Liver (tissue), 9 donors: Measurements from ENCODE around the gene TMEFF1. TPM values are rescaled to one million over a fixed set of nuclear protein-coding genes. Genes with fewer than 3 reads are reported as not detected.

Experiments used
- DNase-seq: peaks from one replicate; pipeline ENCODE4 v3.0.0-alpha.2; 2017; ENCODE audit warnings: low spot score
- H3K27ac ChIP-seq, 2 donors: one replicate each; pipeline ENCODE4 v1.7.0; 2013; ENCODE audit warnings: inconsistent platforms in 2 of 2, low read length in 2 of 2, control low read depth in 1 of 2, low read depth in 1 of 2, mild to moderate bottlenecking in 1 of 2
- H3K27me3 ChIP-seq, 4 donors: one replicate each; pipeline versions ENCODE4 v1.6.1 to v1.7.0; 2013; ENCODE audit warnings: low read length in 3 of 4, inconsistent platforms in 1 of 4, mild to moderate bottlenecking in 1 of 4, moderate library complexity in 1 of 4; ENCODE audit not compliant: control insufficient read depth in 4 of 4, insufficient read depth in 4 of 4
- H3K36me3 ChIP-seq, 4 donors: one replicate each; pipeline versions ENCODE4 v1.6.1 to v1.7.0; 2013; ENCODE audit warnings: low read length in 3 of 4, mild to moderate bottlenecking in 3 of 4, low read depth in 1 of 4, moderate library complexity in 1 of 4; ENCODE audit not compliant: control insufficient read depth in 4 of 4, insufficient read depth in 3 of 4
- H3K4me1 ChIP-seq, 4 donors: one replicate each; pipeline versions ENCODE4 v1.6.1 to v1.7.0; 2013; ENCODE audit warnings: low read length in 3 of 4, mild to moderate bottlenecking in 3 of 4, moderate library complexity in 1 of 4; ENCODE audit not compliant: control insufficient read depth in 4 of 4, insufficient read depth in 4 of 4
- H3K4me3 ChIP-seq, 3 donors: one replicate each; pipeline versions ENCODE4 v1.6.1 to v1.7.0; 2013; ENCODE audit warnings: low read length in 3 of 3, control low read depth in 1 of 3, low read depth in 1 of 3, mild to moderate bottlenecking in 1 of 3
- H3K9ac ChIP-seq, 2 donors: one replicate each; pipeline ENCODE4 v1.7.0; 2013; ENCODE audit warnings: low read length in 2 of 2, mild to moderate bottlenecking in 2 of 2, moderate library complexity in 2 of 2, control low read depth in 1 of 2, low read depth in 1 of 2
- H3K9me3 ChIP-seq, 4 donors: one replicate each; pipeline versions ENCODE4 v1.6.1 to v1.7.0; 2013; ENCODE audit warnings: low read length in 3 of 4; ENCODE audit not compliant: control insufficient read depth in 4 of 4
- ATF3 ChIP-seq: IDR thresholded peaks from 2 replicates; pipeline ENCODE4 v1.6.1; 2016; ENCODE audit warnings: antibody characterized with exemption
- CTCF ChIP-seq: fragments of 150-350 bp; IDR thresholded peaks from 2 replicates; pipeline ENCODE4 v1.5.1; 2017; ENCODE audit warnings: improper control_type of control experiment, low read depth, low read length; ENCODE audit not compliant: missing input control
- EGR1 ChIP-seq, 2 donors: IDR thresholded peaks; 2 replicates each; pipeline ENCODE4 v1.6.1; 2016 to 2018; ENCODE audit warnings: antibody characterized with exemption in 2 of 2, low read depth in 2 of 2
- FOXA2 ChIP-seq: IDR thresholded peaks from 2 replicates; pipeline ENCODE4 v1.6.1; 2016; ENCODE audit warnings: antibody characterized with exemption
- HNF4A ChIP-seq, 2 donors: conservative IDR thresholded peaks; 2 replicates each; pipeline ENCODE4 v1.6.1; 2016; ENCODE audit warnings: antibody characterized with exemption in 2 of 2, mild to moderate bottlenecking in 2 of 2
- HNF4G ChIP-seq: IDR thresholded peaks from 2 replicates; pipeline ENCODE4 v1.6.1; 2016; ENCODE audit warnings: antibody characterized with exemption
- JUND ChIP-seq, 2 donors: IDR thresholded peaks; 2 replicates each; pipeline ENCODE4 v1.6.1; 2016; ENCODE audit warnings: antibody characterized with exemption in 2 of 2
- NR2F2 ChIP-seq: IDR thresholded peaks from 2 replicates; pipeline ENCODE4 v1.6.1; 2016; ENCODE audit warnings: antibody characterized with exemption
- RAD21 ChIP-seq, 2 donors: IDR thresholded peaks; 2 replicates each; pipeline ENCODE4 v1.6.1; 2016; ENCODE audit warnings: antibody characterized with exemption in 2 of 2, mild to moderate bottlenecking in 2 of 2
- REST ChIP-seq: IDR thresholded peaks from 2 replicates; pipeline ENCODE4 v1.6.1; 2016; ENCODE audit warnings: antibody characterized with exemption, mild to moderate bottlenecking
- SP1 ChIP-seq: IDR thresholded peaks from 2 replicates; pipeline ENCODE4 v1.6.1; 2018; ENCODE audit warnings: antibody characterized with exemption, mild to moderate bottlenecking
- TAF1 ChIP-seq: conservative IDR thresholded peaks from 2 replicates; pipeline ENCODE4 v1.6.1; 2016; ENCODE audit warnings: antibody characterized with exemption, mild to moderate bottlenecking
- WGBS: extraction: QIAGEN DNeasy Blood & Tissue Kit; methylation state at CpG from one replicate; pipeline ENCODE4 v1.1.7; 2013; 5-methylcytosine and 5-hydroxymethylcytosine counted together
- polyA plus RNA-seq, 2 donors: library from polyadenylated mRNA; stranded (reverse) in 1 of 2; unstranded in 1 of 2; fragments of 200-250 nt in 1 of 2; fragments of >200 nt in 1 of 2; fragmentation: Nextera tagmentation in 1 of 2; extraction: Ambion mirVana in 1 of 2; gene quantifications; one replicate each; pipeline versions ENCODE4 v1.2.1 to v1.2.3, GENCODE V29; 2013 to 2015
- total RNA-seq, 2 donors: library from RNA; depleted of rRNA; stranded (reverse); fragments of >200 nt; gene quantifications; one replicate each; pipeline ENCODE4 v1.2.3, GENCODE V29; 2014
- donor health status: healthy.
- donor health status: healthy.
- donor health status: healthy.
- donor health status: healthy.
- donor health status: healthy.

The TMEFF1 gene
- total and polyA plus RNA-seq, 4 donors: not detected

GRCh38 chr9:100485196-100485595 is 12.2 kb downstream of the TMEFF1 start (continued):
- TF ChIP-seq CTCF: no peak
- TF ChIP-seq HNF4A (conservative IDR thresholded peaks at IDR 0.05): no peak
- TF ChIP-seq ATF3: no peak
- no peak for TF ChIP-seq RAD21 (IDR thresholded peaks at IDR 0.05)
- no peak for TF ChIP-seq TAF1

- 79% methylated on average over 10 of the region's 10 CpGs for WGBS
Observed at GRCh38 chr9:100486479-100487176, 13.7 kb downstream of the TMEFF1 start.

GRCh38 chr9:100488177-100488576 is 15.2 kb downstream of the TMEFF1 start:
- 93% methylated on average over 1 of the region's 1 CpG for WGBS
- H3K27me3 ChIP-seq: no peaks in the 10 kb centered on the region
- no peak for DNase-seq
- H3K4me1 ChIP-seq: no peaks in the 10 kb centered on the region
- H3K4me3 ChIP-seq: no peak overlapping the region
- H3K9me3 ChIP-seq: no peaks in the 10 kb centered on the region
- H3K36me3 ChIP-seq: no peaks in the 10 kb centered on the region
- H3K27ac ChIP-seq: no peak overlapping the region
- H3K9ac ChIP-seq: no peak overlapping the region
- TF ChIP-seq HNF4G: no peak
- TF ChIP-seq ATF3: no peak
- TF ChIP-seq REST: no peak
- TF ChIP-seq NR2F2: no peak
- no peak for TF ChIP-seq TAF1
- no peak for TF ChIP-seq CTCF
- TF ChIP-seq FOXA2: no peak
- no peak for TF ChIP-seq JUND (IDR thresholded peaks at IDR 0.05)

More at GRCh38 chr9:100486479-100487176, 13.7 kb downstream of the TMEFF1 start:
- Histone ChIP-seq H3K27me3 (no peaks in the 10 kb centered on the region), H3K4me1 (no peaks in the 10 kb centered on the region), H3K36me3 (no peaks in the 10 kb centered on the region), H3K9ac (no peak overlapping the region), H3K4me3 (no peak overlapping the region), H3K27ac (no peak overlapping the region), H3K9me3 (no peaks in the 10 kb centered on the region)
- DNase-seq: no peak
- TF ChIP-seq HNF4G (no peak), NR2F2 (no peak), REST (no peak), HNF4A (conservative IDR thresholded peaks at IDR 0.05) (no peak), EGR1 (IDR thresholded peaks at IDR 0.05; ENCODE audit: low read depth in 2 of 2) (no peak), SP1 (no peak)
